Measurements from ENCODE around the gene VARS1.

Gene VARS1

GRCh38 chr6:31771992-31772358, 23.6 kb downstream of the VARS1 start:
- DNase-seq (ENCODE audit: low read depth), result no peak

- DNase-seq (ENCODE audit: low read depth), result no peak
Observed at GRCh38 chr6:31770860-31771259, 24.7 kb downstream of the VARS1 start.

- peak; percentile 71 for DNase-seq (ENCODE audit: low read depth)
Observed at GRCh38 chr6:31769684-31770371, 25.7 kb downstream of the VARS1 start.

GRCh38 chr6:31768363-31769257, 26.9 kb downstream of the VARS1 start:
- DNase-seq (ENCODE audit: low read depth), result no peak

- no peak for DNase-seq (ENCODE audit: low read depth)
Observed at GRCh38 chr6:31767096-31767645, 28.4 kb downstream of the VARS1 start.

GRCh38 chr6:31765910-31766794, 29.4 kb downstream of the VARS1 start:
- no peak for DNase-seq (ENCODE audit: low read depth)

- DNase-seq (ENCODE audit: low read depth), result no peak
Observed at GRCh38 chr6:31765559-31765909, 30.0 kb downstream of the VARS1 start.

- DNase-seq (ENCODE audit: low read depth), result no peak
Observed at GRCh38 chr6:31764198-31764597, 31.4 kb downstream of the VARS1 start.

- no peak for DNase-seq (ENCODE audit: low read depth)
Observed at GRCh38 chr6:31763619-31763940, 32.0 kb downstream of the VARS1 start.

GRCh38 chr6:31762878-31763618, 32.5 kb downstream of the VARS1 start:
- DNase-seq (ENCODE audit: low read depth), result no peak

- no peak for DNase-seq (ENCODE audit: low read depth)
Observed at GRCh38 chr6:31762356-31762755, 33.2 kb downstream of the VARS1 start, which contains the start of gene SAPCD1. Gene SAPCD1, plus strand, starts transcription at chr6:31762656. Its CDS starts 399 bp downstream, at chr6:31763055.

- DNase-seq (ENCODE audit: low read depth), result no peak
Observed at GRCh38 chr6:31761343-31761742, 34.2 kb downstream of the VARS1 start.

- DNase-seq (ENCODE audit: low read depth), result no peak
Observed at GRCh38 chr6:31760790-31761189, 34.8 kb downstream of the VARS1 start.

GRCh38 chr6:31758281-31758680, 37.3 kb downstream of the VARS1 start:
- no peak for DNase-seq (ENCODE audit: low read depth)

- DNase-seq (ENCODE audit: low read depth), result no peak
Observed at GRCh38 chr6:31752739-31753319, 42.7 kb downstream of the VARS1 start.

- DNase-seq (ENCODE audit: low read depth), result no peak
Observed at GRCh38 chr6:31750411-31751022, 45.0 kb downstream of the VARS1 start.

- no peak for DNase-seq (ENCODE audit: low read depth)
Observed at GRCh38 chr6:31749301-31750036, 46.1 kb downstream of the VARS1 start.
